Keratinocyte (primary cell): Measurements from ENCODE around the gene SNRNP25. TPM values are rescaled to one million over a fixed set of nuclear protein-coding genes. Genes with fewer than 3 reads are reported as not detected.

Source experiments
- DNase-seq: peaks from one replicate; pipeline ENCODE4 v3.0.0-alpha.2; 2011; ENCODE audit warnings: low read depth, missing footprints, low spot score
- FAIRE-seq: peaks from 2 replicates; lab custom pipeline; 2011; peaks lifted over from hg19 to GRCh38; lab: Jason Lieb, UNC
- H2AFZ ChIP-seq: 2 replicates; pipeline ENCODE4 v1.6.0; 2012; ENCODE audit warnings: low read length, control low read depth, inconsistent platforms; ENCODE audit not compliant: control insufficient read depth
- H3K27ac ChIP-seq: 2 replicates; pipeline ENCODE4 v1.5.1; 2011; ENCODE audit warnings: low read length; ENCODE audit not compliant: control insufficient read depth, insufficient read depth
- H3K27me3 ChIP-seq: 3 replicates; pipeline ENCODE4 v1.6.0; 2011; ENCODE audit warnings: low read length; ENCODE audit not compliant: control insufficient read depth, insufficient read depth; ENCODE audit errors: extremely low read depth
- H3K36me3 ChIP-seq, 2 experiments: 2 replicates in 1 of 2; 3 replicates in 1 of 2; pipeline ENCODE4 v1.5.1; 2011; ENCODE audit warnings: low read length in 2 of 2, mild to moderate bottlenecking in 1 of 2; ENCODE audit not compliant: control insufficient read depth in 2 of 2, insufficient read depth in 2 of 2; ENCODE audit errors: extremely low read depth in 1 of 2
- H3K4me1 ChIP-seq: 3 replicates; pipeline ENCODE4 v1.5.1; 2011; ENCODE audit warnings: low read length; ENCODE audit not compliant: control insufficient read depth, insufficient read depth; ENCODE audit errors: extremely low read depth
- H3K4me2 ChIP-seq: 3 replicates; pipeline ENCODE4 v1.6.0; 2011; ENCODE audit warnings: low read depth, low read length; ENCODE audit not compliant: control insufficient read depth, insufficient read depth; ENCODE audit errors: extremely low read depth
- H3K4me3 ChIP-seq, 3 experiments: fragments of 200-600 bp in 1 of 3; sonication (generic) in 1 of 3; 2 replicates in 2 of 3; 3 replicates in 1 of 3; pipeline ENCODE4 v1.5.1; 2011 to 2016; ENCODE audit warnings: low read length in 3 of 3, mild to moderate bottlenecking in 3 of 3, control low read depth in 2 of 3, inconsistent platforms in 1 of 3, low read depth in 1 of 3, mixed read lengths in 1 of 3, mixed run types in 1 of 3, moderate library complexity in 1 of 3; ENCODE audit not compliant: control insufficient read depth in 2 of 3, insufficient read depth in 2 of 3; ENCODE audit errors: extremely low read depth in 1 of 3
- H3K79me2 ChIP-seq: 2 replicates; pipeline ENCODE4 v1.6.0; 2012; ENCODE audit warnings: low read length; ENCODE audit not compliant: control insufficient read depth, insufficient read depth
- H3K9ac ChIP-seq: 3 replicates; pipeline ENCODE4 v1.6.0; 2011; ENCODE audit warnings: low read length; ENCODE audit not compliant: control insufficient read depth, insufficient read depth; ENCODE audit errors: extremely low read depth
- H3K9me1 ChIP-seq: 3 replicates; pipeline ENCODE4 v1.6.0; 2011; ENCODE audit warnings: low read length; ENCODE audit not compliant: control insufficient read depth, insufficient read depth; ENCODE audit errors: extremely low read depth
- H3K9me3 ChIP-seq: 2 replicates; pipeline ENCODE4 v1.5.1; 2012; ENCODE audit warnings: low read depth, low read length; ENCODE audit not compliant: control insufficient read depth
- H4K20me1 ChIP-seq: 3 replicates; pipeline ENCODE4 v1.6.0; 2011; ENCODE audit warnings: low read length; ENCODE audit not compliant: control insufficient read depth, insufficient read depth; ENCODE audit errors: extremely low read depth
- CTCF ChIP-seq, 3 experiments: IDR thresholded peaks in 1 of 3; conservative IDR thresholded peaks in 1 of 3; optimal IDR thresholded peaks in 1 of 3; 2 replicates in 2 of 3; 3 replicates in 1 of 3; pipeline versions ENCODE3 to v1.5.1; 2011; ENCODE audit warnings: low read length in 3 of 3, mild to moderate bottlenecking in 3 of 3, moderate library complexity in 2 of 3, control low read depth in 1 of 3, inconsistent platforms in 1 of 3; ENCODE audit not compliant: insufficient read depth in 2 of 3; ENCODE audit errors: extremely low read depth in 1 of 3
- EZH2 ChIP-seq: IDR thresholded peaks from one replicate; pipeline ENCODE4 v1.6.1; 2012; ENCODE audit warnings: inconsistent platforms, mild to moderate bottlenecking, low read length, moderate library complexity
- dilution Hi-C: fragments of 300-500 bp; cut with MboI; formaldehyde crosslinking; loops from one replicate; pipeline ENCODE4 v1.7.0; 2020; ENCODE audit warnings: low sequenced_read_pairs; ENCODE audit not compliant: extremely low pct_ligation_motif_present
- polyA minus RNA-seq, 3 experiments: library from RNA; depleted of rRNA, polyadenylated mRNA; stranded (reverse); fragments of >200 nt; gene quantifications; 1 replicate in 1 of 3; 2 replicates in 1 of 3; 3 replicates in 1 of 3; pipeline ENCODE4 v1.2.3, GENCODE V29; 2011
- polyA plus RNA-seq, 5 experiments: library from polyadenylated mRNA; depleted of rRNA in 3 of 5; stranded (reverse) in 3 of 5; stranded (forward) in 1 of 5; unstranded in 1 of 5; fragments of >200 nt; gene quantifications; 1 replicate in 1 of 5; 2 replicates in 3 of 5; 3 replicates in 1 of 5; pipeline versions ENCODE4 v1.2.1 to v1.2.3, GENCODE V29; 2011 to 2012; ENCODE audit warnings: missing spikeins in 2 of 5, low read depth in 1 of 5, low replicate concordance in 1 of 5

The SNRNP25 gene
- 29.2 to 45.9 TPM (median 44.7 TPM) in 3 replicates for polyA plus RNA-seq
- 12.3 TPM for polyA plus RNA-seq (2011; ENCODE audit: low read depth)
- polyA plus RNA-seq (2011; cell fraction: cytosol; rRNA removed), result 29.2 and 35.0 TPM in 2 replicates
- 15.3 and 15.7 TPM in 2 replicates for polyA plus RNA-seq (2011; cell fraction: nucleus; rRNA removed)
- polyA plus RNA-seq (2012; ENCODE audit: low replicate concordance), result 12.6 and 42.6 TPM in 2 replicates
- 11.7 to 19.2 TPM (median 14.8 TPM) in 3 replicates for polyA minus RNA-seq
- 11.3 TPM for polyA minus RNA-seq (2011; cell fraction: cytosol; rRNA and poly(A)+ RNA removed)
- 2.3 and 3.6 TPM in 2 replicates for polyA minus RNA-seq (2011; cell fraction: nucleus; rRNA and poly(A)+ RNA removed)

- Histone ChIP-seq H4K20me1 (no peaks in the 10 kb centered on the region), H3K9ac (peak within 1 kb of the TSS; percentile 77), H3K36me3 (peaks cover 19 to 30% of the 10 kb centered on the region in 2 experiments), H3K27me3 (no peaks in the 10 kb centered on the region), H3K4me2 (peak within 1 kb of the TSS; percentile 85), H3K9me1 (no peaks in the 10 kb centered on the region), H3K79me2 (peaks cover 32% of the 10 kb centered on the region), H2AFZ (peak within 1 kb of the TSS; percentile 95), H3K4me1 (peaks cover 7% of the 10 kb centered on the region), H3K4me3 (peak within 1 kb of the TSS; percentile 87 to 91 (median 91)), H3K9me3 (no peaks in the 10 kb centered on the region), H3K27ac (peak within 1 kb of the TSS; percentile 56)
- DNase-seq, result peak; percentile 87
- peak; percentile 29 for FAIRE-seq
- TF ChIP-seq EZH2 (no peak), CTCF (optimal IDR thresholded peaks at IDR 0.05 in 1 of 3, IDR thresholded peaks at IDR 0.05 in 1 of 3, conservative IDR thresholded peaks at IDR 0.05 in 1 of 3; ENCODE audit: extremely low read depth in 1 of 3, insufficient read depth in 2 of 3, low read length in 3 of 3) (no peak)
- dilution Hi-C loops, result no loop called here
Observed at GRCh38 chr16:53346-54236, at the start of gene SNRNP25, which contains the start of gene POLR3K. SNRNP25 (plus strand) TSS chr16:53828; CDS start chr16:54017, 189 bp downstream. POLR3K (minus strand) TSS chr16:53608; CDS start chr16:53586, 22 bp downstream.

GRCh38 chr16:9903-10665, 43.5 kb upstream of the SNRNP25 start:
- Histone ChIP-seq H3K27ac (no peak overlapping the region), H3K4me2 (no peak overlapping the region)
- FAIRE-seq, result no peak

More at GRCh38 chr16:9903-10665, 43.5 kb upstream of the SNRNP25 start:
- Histone ChIP-seq H3K27me3 (no peaks in the 10 kb centered on the region), H3K4me3 (no peak overlapping the region), H3K36me3 (no peaks in the 10 kb centered on the region), H3K9me1 (no peaks in the 10 kb centered on the region), H2AFZ (no peak overlapping the region), H3K9me3 (no peaks in the 10 kb centered on the region), H3K9ac (no peak overlapping the region), H3K79me2 (no peaks in the 10 kb centered on the region), H4K20me1 (no peaks in the 10 kb centered on the region), H3K4me1 (no peaks in the 10 kb centered on the region)
- dilution Hi-C loops, result no loop called here
- DNase-seq, result no peak
- no peak for TF ChIP-seq CTCF (optimal IDR thresholded peaks at IDR 0.05 in 1 of 3, IDR thresholded peaks at IDR 0.05 in 1 of 3, conservative IDR thresholded peaks at IDR 0.05 in 1 of 3; ENCODE audit: extremely low read depth in 1 of 3, insufficient read depth in 2 of 3, low read length in 3 of 3)
- TF ChIP-seq EZH2, result no peak
